D721Med (cell line): ENCODE data around the gene B2M.
A peak's percentile ranks its signal among the peaks of the same experiment; 100 is the strongest.

ENCODE experiments used
- DNase-seq: peaks from one replicate; pipeline ENCODE4 v3.0.0; 2011; ENCODE audit warnings: low spot score; ENCODE audit not compliant: insufficient read length
- FAIRE-seq: peaks from 2 replicates; lab custom pipeline; 2011; peaks lifted over from hg19 to GRCh38; lab: Jason Lieb, UNC
- TF ChIP-seq, protein P1 (sequence below): IDR thresholded peaks from 2 replicates; pipeline ENCODE4 v1.5.1; 2012; ENCODE audit warnings: mild to moderate bottlenecking, control low read depth; ENCODE audit not compliant: insufficient read depth; ENCODE audit errors: missing control alignments

B2M gene

GRCh38 chr15:44711096-44711742 is at the start of gene B2M, which contains the start of gene PATL2:
Gene B2M (plus strand): TSS chr15:44711517. CDS start chr15:44711547, 30 bp downstream.
Gene PATL2 (minus strand): TSS chr15:44711323. CDS start chr15:44676490, 34,833 bp downstream.
- TF ChIP-seq, protein P1, sequence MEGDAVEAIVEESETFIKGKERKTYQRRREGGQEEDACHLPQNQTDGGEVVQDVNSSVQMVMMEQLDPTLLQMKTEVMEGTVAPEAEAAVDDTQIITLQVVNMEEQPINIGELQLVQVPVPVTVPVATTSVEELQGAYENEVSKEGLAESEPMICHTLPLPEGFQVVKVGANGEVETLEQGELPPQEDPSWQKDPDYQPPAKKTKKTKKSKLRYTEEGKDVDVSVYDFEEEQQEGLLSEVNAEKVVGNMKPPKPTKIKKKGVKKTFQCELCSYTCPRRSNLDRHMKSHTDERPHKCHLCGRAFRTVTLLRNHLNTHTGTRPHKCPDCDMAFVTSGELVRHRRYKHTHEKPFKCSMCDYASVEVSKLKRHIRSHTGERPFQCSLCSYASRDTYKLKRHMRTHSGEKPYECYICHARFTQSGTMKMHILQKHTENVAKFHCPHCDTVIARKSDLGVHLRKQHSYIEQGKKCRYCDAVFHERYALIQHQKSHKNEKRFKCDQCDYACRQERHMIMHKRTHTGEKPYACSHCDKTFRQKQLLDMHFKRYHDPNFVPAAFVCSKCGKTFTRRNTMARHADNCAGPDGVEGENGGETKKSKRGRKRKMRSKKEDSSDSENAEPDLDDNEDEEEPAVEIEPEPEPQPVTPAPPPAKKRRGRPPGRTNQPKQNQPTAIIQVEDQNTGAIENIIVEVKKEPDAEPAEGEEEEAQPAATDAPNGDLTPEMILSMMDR = no peak
- FAIRE-seq = no peak

DNA sequence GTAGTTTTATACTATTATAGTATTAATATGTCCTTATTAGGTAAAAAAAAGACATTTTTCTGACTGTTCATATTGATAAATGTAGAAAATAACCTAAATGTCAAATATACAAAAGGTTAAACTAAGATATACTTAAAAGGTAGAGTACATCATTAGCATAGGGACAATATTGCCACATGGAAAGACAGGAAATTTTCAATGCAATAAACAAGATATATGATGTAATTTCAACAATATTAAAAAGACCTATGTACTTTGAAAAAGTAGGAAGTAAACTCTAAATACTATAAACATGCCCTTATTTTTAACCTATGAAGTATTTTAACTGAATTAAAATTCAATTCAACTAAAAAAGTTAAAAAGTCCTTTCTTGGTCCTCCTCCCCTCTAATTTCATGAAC is 49.7 kb upstream of the B2M start:
- TF ChIP-seq, protein P1 = no peak
- FAIRE-seq (no peak), DNase-seq (no peak)

More at GRCh38 chr15:44711096-44711742, at the start of gene B2M, which contains the start of gene PATL2:
- DNase-seq = peak; percentile 59

GRCh38 chr15:44662478-44663409 is 48.6 kb upstream of the B2M start:
- FAIRE-seq (no peak), DNase-seq (no peak)
- TF ChIP-seq, protein P1 = no peak

GRCh38 chr15:44663410-44664308 is 47.7 kb upstream of the B2M start, which contains the start of gene SPG11:
Gene SPG11 (minus strand): TSS chr15:44663662. CDS start chr15:44663647, 15 bp downstream.
- TF ChIP-seq, protein P1 = peak; percentile 78
- DNase-seq (peak; percentile 64), FAIRE-seq (no peak)

DNA sequence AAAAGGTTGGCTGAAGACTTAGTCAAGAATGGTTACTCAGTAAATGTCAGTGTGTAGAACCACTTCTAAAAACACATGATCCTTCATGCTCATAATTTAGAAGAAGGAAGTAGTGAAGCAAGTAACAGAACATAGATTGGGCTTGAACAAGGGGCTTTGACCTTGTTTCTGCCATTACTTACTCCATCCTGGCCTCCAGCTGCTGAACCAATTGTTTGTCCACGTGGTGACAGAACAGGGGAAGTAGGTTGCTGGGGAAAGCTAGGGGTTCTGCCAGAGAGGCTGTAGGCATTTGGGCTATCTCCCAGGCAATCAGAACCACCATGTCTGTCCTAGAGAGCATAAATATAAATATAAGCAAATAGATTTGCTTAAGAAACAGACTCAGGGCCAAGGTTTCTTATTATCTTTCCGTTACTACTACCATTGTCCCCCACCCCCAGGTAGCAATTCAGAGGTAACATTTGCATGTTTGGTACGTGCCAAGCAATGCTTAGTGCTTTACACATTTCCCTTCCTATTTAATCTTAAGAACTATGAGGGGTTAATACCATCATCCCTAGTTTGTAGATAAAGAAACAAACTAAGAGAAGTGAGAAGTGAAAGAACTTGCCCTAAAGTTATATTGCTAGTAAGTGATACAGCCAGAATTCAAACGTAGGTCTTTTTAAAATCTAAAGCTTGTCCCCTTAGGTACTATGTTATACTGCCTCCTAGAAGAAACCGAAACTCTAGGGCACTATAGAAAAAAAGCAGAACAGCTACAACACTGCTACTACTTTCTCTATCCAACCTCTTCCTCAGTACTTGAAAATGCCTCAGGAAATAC is 44.9 kb upstream of the B2M start:
- TF ChIP-seq, protein P1 = no peak
- FAIRE-seq (no peak), DNase-seq (no peak)

DNA sequence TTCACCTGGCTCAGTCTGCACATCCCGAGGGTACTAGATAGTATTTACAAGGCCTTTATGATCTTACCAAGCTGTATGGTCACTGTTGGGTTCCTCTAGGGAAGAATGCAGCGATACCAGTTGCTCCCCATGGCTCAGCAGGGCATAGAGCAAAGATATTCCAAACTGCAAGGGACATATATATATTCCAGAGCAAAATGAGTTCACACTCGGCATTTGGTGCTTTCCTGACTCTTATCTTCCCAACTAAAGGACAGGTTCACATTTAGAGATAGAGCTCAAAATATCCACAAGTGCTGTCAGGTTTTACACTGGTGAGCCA is 44.3 kb upstream of the B2M start:
- FAIRE-seq (no peak), DNase-seq (no peak)
- TF ChIP-seq, protein P1 = no peak
